Mesenchymal stem cell (in vitro differentiated cells and primary cell): Measurements from ENCODE around the gene PRM2.
A peak's percentile ranks its signal among the peaks of the same experiment; 100 is the strongest.

Experiments used
- DNase-seq: peaks from one replicate; pipeline ENCODE4 v3.0.0-alpha.2; 2013
- H2AFZ ChIP-seq: one replicate; pipeline ENCODE4 v1.6.1; 2013; ENCODE audit warnings: low read depth, mild to moderate bottlenecking, control low read depth, inconsistent platforms, low read length, moderate library complexity
- H2AK5ac ChIP-seq: 2 replicates; pipeline ENCODE4 v1.6.1; 2013; ENCODE audit warnings: low read length, moderate library complexity, mild to moderate bottlenecking, inconsistent platforms; ENCODE audit not compliant: severe bottlenecking
- H2BK120ac ChIP-seq: one replicate; pipeline ENCODE4 v1.6.1; 2013; ENCODE audit warnings: low read depth, mild to moderate bottlenecking, inconsistent platforms, low read length, moderate library complexity
- H2BK12ac ChIP-seq, 2 experiments: one replicate each; pipeline ENCODE4 v1.6.1; 2013; ENCODE audit warnings: inconsistent platforms in 2 of 2, low read length in 2 of 2, mild to moderate bottlenecking in 2 of 2, moderate library complexity in 2 of 2, control low read depth in 1 of 2
- H2BK15ac ChIP-seq: one replicate; pipeline ENCODE4 v1.6.1; 2013; ENCODE audit warnings: mild to moderate bottlenecking, low read depth, inconsistent platforms; ENCODE audit not compliant: poor library complexity, severe bottlenecking
- H2BK5ac ChIP-seq: 2 replicates; pipeline ENCODE4 v1.6.1; 2013; ENCODE audit warnings: low read depth, mild to moderate bottlenecking, low read length, control low read depth, inconsistent platforms; ENCODE audit not compliant: poor library complexity, severe bottlenecking
- H3K14ac ChIP-seq, 2 experiments: one replicate each; pipeline ENCODE4 v1.6.1; 2013; ENCODE audit warnings: inconsistent platforms in 2 of 2, low read length in 2 of 2, control low read depth in 1 of 2, mild to moderate bottlenecking in 1 of 2, moderate library complexity in 1 of 2
- H3K18ac ChIP-seq, 2 experiments: one replicate each; pipeline ENCODE4 v1.6.1; 2013; ENCODE audit warnings: inconsistent platforms in 2 of 2, low read length in 2 of 2, control low read depth in 1 of 2, low read depth in 1 of 2, mild to moderate bottlenecking in 1 of 2
- H3K23ac ChIP-seq, 2 experiments: one replicate each; pipeline ENCODE4 v1.6.1; 2013; ENCODE audit warnings: inconsistent platforms in 2 of 2, low read length in 2 of 2, mild to moderate bottlenecking in 2 of 2, moderate library complexity in 2 of 2, control low read depth in 1 of 2
- H3K27ac ChIP-seq: 2 replicates; pipeline ENCODE4 v1.5.1; 2013; ENCODE audit warnings: mild to moderate bottlenecking, moderate library complexity, low read length, control low read depth, inconsistent platforms; ENCODE audit not compliant: poor library complexity, severe bottlenecking
- H3K27me3 ChIP-seq, 2 experiments: 2 replicates each; pipeline versions ENCODE4 v1.6.1 to v1.7.0; 2013; ENCODE audit warnings: low read length in 2 of 2, mild to moderate bottlenecking in 2 of 2, moderate library complexity in 2 of 2, control low read depth in 1 of 2, inconsistent platforms in 1 of 2; ENCODE audit not compliant: control insufficient read depth in 1 of 2, insufficient read depth in 1 of 2
- H3K36me3 ChIP-seq, 2 experiments: 2 replicates each; pipeline versions ENCODE4 v1.6.1 to v1.7.0; 2013; ENCODE audit warnings: low read length in 2 of 2, control low read depth in 1 of 2, inconsistent platforms in 1 of 2, low read depth in 1 of 2, mild to moderate bottlenecking in 1 of 2; ENCODE audit not compliant: insufficient read depth in 2 of 2, control insufficient read depth in 1 of 2
- H3K4ac ChIP-seq, 2 experiments: one replicate each; pipeline ENCODE4 v1.6.1; 2013; ENCODE audit warnings: inconsistent platforms in 2 of 2, low read length in 2 of 2, mild to moderate bottlenecking in 2 of 2, moderate library complexity in 2 of 2, control low read depth in 1 of 2, low read depth in 1 of 2
- H3K4me1 ChIP-seq: 2 replicates; pipeline ENCODE4 v1.6.1; 2013; ENCODE audit warnings: low read depth, low read length, control low read depth; ENCODE audit not compliant: control insufficient read depth, insufficient read depth
- H3K4me2 ChIP-seq: 2 replicates; pipeline ENCODE4 v1.6.1; 2013; ENCODE audit warnings: low read length, mild to moderate bottlenecking, inconsistent platforms; ENCODE audit not compliant: poor library complexity, severe bottlenecking
- H3K4me3 ChIP-seq, 2 experiments: 2 replicates each; pipeline versions ENCODE4 v1.5.1 to v1.7.0; 2013; ENCODE audit warnings: low read length in 2 of 2, mild to moderate bottlenecking in 2 of 2, control low read depth in 1 of 2, low read depth in 1 of 2; ENCODE audit not compliant: insufficient read depth in 1 of 2
- H3K79me1 ChIP-seq: replicated peaks from 2 replicates; pipeline ENCODE4 v1.6.1; 2013; ENCODE audit warnings: mild to moderate bottlenecking, control low read depth, low read length, inconsistent platforms; ENCODE audit not compliant: poor library complexity, severe bottlenecking
- H3K9ac ChIP-seq: 2 replicates; pipeline ENCODE4 v1.7.0; 2013; ENCODE audit warnings: mild to moderate bottlenecking, low read length, moderate library complexity
- H3K9me3 ChIP-seq: 2 replicates; pipeline ENCODE4 v1.7.0; 2013; ENCODE audit warnings: mild to moderate bottlenecking, low read length; ENCODE audit not compliant: control insufficient read depth
- H4K8ac ChIP-seq: one replicate; pipeline ENCODE4 v1.6.1; 2013; ENCODE audit warnings: inconsistent platforms, mild to moderate bottlenecking, low read length, moderate library complexity
- H4K91ac ChIP-seq: one replicate; pipeline ENCODE4 v1.6.1; 2013; ENCODE audit warnings: mild to moderate bottlenecking, low read length, inconsistent platforms
- WGBS: methylation state at CpG from one replicate; pipeline ENCODE4 v1.1.7; 2013; ENCODE audit warnings: mixed read lengths; 5-methylcytosine and 5-hydroxymethylcytosine counted together

The PRM2 gene

DNA sequence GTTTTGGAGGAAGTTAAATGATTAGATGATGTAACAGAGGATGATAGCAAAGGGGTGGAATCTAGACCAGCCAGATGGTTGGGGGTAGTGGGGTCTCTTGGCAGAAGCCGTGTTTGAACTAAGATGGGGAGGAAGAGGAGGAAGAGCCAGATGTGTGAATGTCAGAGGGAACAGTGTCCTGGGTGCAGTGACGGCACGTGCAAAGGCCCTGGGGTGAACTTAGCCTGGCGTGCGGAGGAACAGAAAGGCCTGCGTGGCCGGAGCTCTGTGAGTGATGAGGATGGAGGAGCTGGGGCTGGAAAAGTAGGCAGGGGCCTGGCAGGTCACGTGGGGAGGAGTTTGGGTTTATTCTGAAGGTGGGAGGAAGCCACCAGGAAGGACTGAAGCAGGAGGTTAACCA lies 42.5 kb upstream of the PRM2 start:
- WGBS: 96% methylated on average over 8 of the region's 8 CpGs
- H2BK15ac ChIP-seq: peak overlapping the region; percentile 29
- no peak for DNase-seq
- no peak overlapping the region for H3K23ac ChIP-seq
- H2AFZ ChIP-seq: no peak overlapping the region
- no peaks in the 10 kb centered on the region for H3K9me3 ChIP-seq
- H3K4ac ChIP-seq: no peak overlapping the region
- no peak overlapping the region for H3K14ac ChIP-seq
- no peaks in the 10 kb centered on the region for H3K27me3 ChIP-seq
- no peak overlapping the region for H3K18ac ChIP-seq
- peaks cover 2% of the 10 kb centered on the region for H3K79me1 ChIP-seq
- H2BK12ac ChIP-seq: peak overlapping the region in 1 of 2 experiments; percentile 39
- H3K4me2 ChIP-seq: no peak overlapping the region
- H3K4me3 ChIP-seq: no peak overlapping the region
- H4K8ac ChIP-seq: peak overlapping the region; percentile 20
- H3K36me3 ChIP-seq: no peaks in the 10 kb centered on the region
- peaks cover 39% of the 10 kb centered on the region for H3K4me1 ChIP-seq
- H3K9ac ChIP-seq: no peak overlapping the region
- no peak overlapping the region for H2BK120ac ChIP-seq
- no peak overlapping the region for H3K27ac ChIP-seq
- H2AK5ac ChIP-seq: peak overlapping the region; percentile 97
- peak overlapping the region; percentile 55 for H4K91ac ChIP-seq
- no peak overlapping the region for H2BK5ac ChIP-seq

- no peak overlapping the region for H2AFZ ChIP-seq
- H3K23ac ChIP-seq: no peak overlapping the region
- peaks cover 53% of the 10 kb centered on the region for H3K4me1 ChIP-seq
- peaks cover 2% of the 10 kb centered on the region for H3K79me1 ChIP-seq
- peak overlapping the region; percentile 98 for H2AK5ac ChIP-seq
- H3K27ac ChIP-seq: peak overlapping the region; percentile 91
- peak overlapping the region; percentile 78 for H4K8ac ChIP-seq
- peak overlapping the region; percentile 9 for H2BK120ac ChIP-seq
- no peaks in the 10 kb centered on the region for H3K27me3 ChIP-seq
- no peaks in the 10 kb centered on the region for H3K9me3 ChIP-seq
- H2BK15ac ChIP-seq: peak overlapping the region; percentile 37
- H3K36me3 ChIP-seq: no peaks in the 10 kb centered on the region
- peak overlapping the region; percentile 1 to 57 for H3K4ac ChIP-seq
- H4K91ac ChIP-seq: peak overlapping the region; percentile 92
- no peak overlapping the region for H3K4me2 ChIP-seq
- H3K14ac ChIP-seq: peak overlapping the region in 1 of 2 experiments; percentile 31
- no peak overlapping the region for H3K4me3 ChIP-seq
- peak overlapping the region; percentile 22 to 57 for H2BK12ac ChIP-seq
- H2BK5ac ChIP-seq: peak overlapping the region; percentile 87
- WGBS: 44% methylated on average over 20 of the region's 23 CpGs
- DNase-seq: peak; percentile 56
- no peak overlapping the region for H3K9ac ChIP-seq
- peak overlapping the region; percentile 40 to 86 for H3K18ac ChIP-seq
Observed at GRCh38 chr16:11316331-11317015, 40.2 kb upstream of the PRM2 start.

- no peak overlapping the region for H3K4me3 ChIP-seq
- 17% methylated on average over 13 of the region's 13 CpGs for WGBS
- H4K8ac ChIP-seq: peak overlapping the region; percentile 61
- peak; percentile 53 for DNase-seq
- H3K27me3 ChIP-seq: no peaks in the 10 kb centered on the region
- peak overlapping the region; percentile 20 for H3K4me2 ChIP-seq
- H3K18ac ChIP-seq: peak overlapping the region; percentile 13 to 63
- peaks cover 56% of the 10 kb centered on the region for H3K4me1 ChIP-seq
- peak overlapping the region; percentile 91 for H3K27ac ChIP-seq
- H3K4ac ChIP-seq: no peak overlapping the region
- peak overlapping the region; percentile 1 for H4K91ac ChIP-seq
- no peak overlapping the region for H3K23ac ChIP-seq
- peak overlapping the region; percentile 49 for H2BK15ac ChIP-seq
- peak overlapping the region; percentile 87 for H2BK5ac ChIP-seq
- H2BK120ac ChIP-seq: peak overlapping the region; percentile 9
- H3K36me3 ChIP-seq: no peaks in the 10 kb centered on the region
- H3K9me3 ChIP-seq: no peaks in the 10 kb centered on the region
- H3K14ac ChIP-seq: no peak overlapping the region
- no peak overlapping the region for H2AFZ ChIP-seq
- H3K79me1 ChIP-seq: peaks cover 2% of the 10 kb centered on the region
- H2AK5ac ChIP-seq: peak overlapping the region; percentile 86
- no peak overlapping the region for H3K9ac ChIP-seq
- peak overlapping the region; percentile 14 to 76 for H2BK12ac ChIP-seq
Observed at GRCh38 chr16:11315510-11315909, 39.2 kb upstream of the PRM2 start.

- no peak overlapping the region for H3K18ac ChIP-seq
- no peaks in the 10 kb centered on the region for H3K9me3 ChIP-seq
- no peak overlapping the region for H3K4ac ChIP-seq
- no peak overlapping the region for H2BK120ac ChIP-seq
- no peak overlapping the region for H3K4me3 ChIP-seq
- DNase-seq: no peak
- H3K14ac ChIP-seq: no peak overlapping the region
- H3K79me1 ChIP-seq: peaks cover 2% of the 10 kb centered on the region
- H3K27me3 ChIP-seq: no peaks in the 10 kb centered on the region
- H2BK5ac ChIP-seq: no peak overlapping the region
- no peak overlapping the region for H2BK15ac ChIP-seq
- no peak overlapping the region for H3K4me2 ChIP-seq
- peak overlapping the region in 1 of 2 experiments; percentile 32 for H2BK12ac ChIP-seq
- peak overlapping the region; percentile 93 for H2AK5ac ChIP-seq
- H3K23ac ChIP-seq: no peak overlapping the region
- H4K91ac ChIP-seq: no peak overlapping the region
- no peak overlapping the region for H3K9ac ChIP-seq
- no peak overlapping the region for H2AFZ ChIP-seq
- peaks cover 53% of the 10 kb centered on the region for H3K4me1 ChIP-seq
- no peaks in the 10 kb centered on the region for H3K36me3 ChIP-seq
- 93% methylated on average over 8 of the region's 8 CpGs for WGBS
- peak overlapping the region; percentile 29 for H4K8ac ChIP-seq
- H3K27ac ChIP-seq: no peak overlapping the region
Observed at GRCh38 chr16:11314309-11314894, 38.1 kb upstream of the PRM2 start.
